Right lung (tissue), 10 donors: Measurements from ENCODE around the gene MED29. TPM values are rescaled to one million over a fixed set of nuclear protein-coding genes. Genes with fewer than 3 reads are reported as not detected.
A peak's percentile ranks its signal among the peaks of the same experiment; 100 is the strongest.

ENCODE experiments used
- DNase-seq, 2 donors: peaks; one replicate each; pipeline ENCODE4 v3.0.0-alpha.2; 2013
- long read RNA-seq, 8 donors: transcript quantifications; one replicate each; lab custom pipeline, GENCODE V29; 2026
- polyA plus RNA-seq, 5 donors: library from polyadenylated mRNA; unstranded; fragments of 120-200 nt; gene quantifications; one replicate each; pipeline versions ENCODE4 v1.2.1 to v1.2.3, GENCODE V29; 2013; ENCODE audit warnings: inconsistent platforms in 1 of 5, low replicate concordance in 1 of 5; ENCODE audit not compliant: insufficient read length in 5 of 5, insufficient read depth in 1 of 5

MED29 gene
- polyA plus RNA-seq: 10 to 100 TPM; 32.9 to 45.0 (median 34.4) TPM
- long read RNA-seq, donor 1, transcript MED29-201 (4 exons, 3,653 nt): major isoform, 36 of 39 reads
- long read RNA-seq, donor 1, partial matches to known transcripts: 0 of 39 reads
- long read RNA-seq, donor 1, other reads (novel, unspliced or antisense): 0 of 39 reads
- long read RNA-seq, donor 2, transcript MED29-201 (4 exons, 3,653 nt): major isoform, 25 of 25 reads
- long read RNA-seq, donor 2, partial matches to known transcripts: 0 of 25 reads
- long read RNA-seq, donor 2, other reads (novel, unspliced or antisense): 0 of 25 reads
- long read RNA-seq, donor 3, transcript MED29-201 (4 exons, 3,653 nt): major isoform, 28 of 28 reads
- long read RNA-seq, donor 3, partial matches to known transcripts: 0 of 28 reads
- long read RNA-seq, donor 3, other reads (novel, unspliced or antisense): 0 of 28 reads
- long read RNA-seq, donor 4, transcript MED29-201 (4 exons, 3,653 nt): major isoform, 15 of 15 reads
- long read RNA-seq, donor 4, partial matches to known transcripts: 0 of 15 reads
- long read RNA-seq, donor 4, other reads (novel, unspliced or antisense): 0 of 15 reads
- long read RNA-seq, donor 5, transcript MED29-201 (4 exons, 3,653 nt): major isoform, 24 of 24 reads
- long read RNA-seq, donor 5, partial matches to known transcripts: 0 of 24 reads
- long read RNA-seq, donor 5, other reads (novel, unspliced or antisense): 0 of 24 reads
- long read RNA-seq, donor 6, transcript MED29-201 (4 exons, 3,653 nt): major isoform, 29 of 29 reads
- long read RNA-seq, donor 6, partial matches to known transcripts: 0 of 29 reads
- long read RNA-seq, donor 6, other reads (novel, unspliced or antisense): 0 of 29 reads
- long read RNA-seq, donor 7, transcript MED29-201 (4 exons, 3,653 nt): major isoform, 24 of 41 reads
- long read RNA-seq, donor 7, partial matches to known transcripts: 15 of 41 reads
- long read RNA-seq, donor 7, other reads (novel, unspliced or antisense): 0 of 41 reads
- long read RNA-seq, donor 8, transcript MED29-201 (4 exons, 3,653 nt): major isoform, 9 of 9 reads
- long read RNA-seq, donor 8, partial matches to known transcripts: 0 of 9 reads
- long read RNA-seq, donor 8, other reads (novel, unspliced or antisense): 0 of 9 reads

GRCh38 chr19:39390751-39391437, at the start of gene MED29, which contains the start of gene PAF1:
Gene MED29 (plus strand): TSS chr19:39391378. CDS start chr19:39391423, 45 bp downstream.
Gene PAF1 (minus strand): TSS chr19:39391106. CDS start chr19:39390864, 242 bp downstream.
- peak; percentile 99 to 100 for DNase-seq

- DNase-seq: peak; percentile 98
Measured at GRCh38 chr19:39341719-39342604, 49.2 kb upstream of the MED29 start, which contains the start of gene SAMD4B. Gene SAMD4B (plus strand): TSS chr19:39342421. CDS start chr19:39356894, 14,473 bp downstream.

- DNase-seq: no peak
Measured at GRCh38 chr19:39342647-39343305, 48.4 kb upstream of the MED29 start.

GRCh38 chr19:39345956-39346355, 45.2 kb upstream of the MED29 start:
- DNase-seq: no peak

- DNase-seq: no peak
Measured at GRCh38 chr19:39347332-39348164, 43.6 kb upstream of the MED29 start.

GRCh38 chr19:39349326-39349725, 41.9 kb upstream of the MED29 start:
- no peak for DNase-seq

- DNase-seq: no peak
Measured at GRCh38 chr19:39350156-39350555, 41.0 kb upstream of the MED29 start.

GRCh38 chr19:39351537-39352064, 39.6 kb upstream of the MED29 start:
- DNase-seq: no peak

GRCh38 chr19:39352381-39353255, 38.6 kb upstream of the MED29 start:
- DNase-seq: no peak

GRCh38 chr19:39355253-39355652, 35.9 kb upstream of the MED29 start:
- no peak for DNase-seq

- DNase-seq: no peak
Measured at GRCh38 chr19:39356073-39356472, 35.1 kb upstream of the MED29 start.

- DNase-seq: no peak
Measured at GRCh38 chr19:39356647-39357046, 34.5 kb upstream of the MED29 start.

- no peak for DNase-seq
Measured at GRCh38 chr19:39359026-39359425, 32.2 kb upstream of the MED29 start.

GRCh38 chr19:39360599-39360998, 30.6 kb upstream of the MED29 start:
- DNase-seq: no peak

GRCh38 chr19:39362682-39363657, 28.2 kb upstream of the MED29 start:
- DNase-seq: no peak

- no peak for DNase-seq
Measured at GRCh38 chr19:39363901-39364457, 27.2 kb upstream of the MED29 start.
